Activated T-cell treated with anti-CD3 and anti-CD28 coated beads, Interleukin-2, amount 50 U/mL, for 48 hours (primary cell): Measurements from ENCODE around the gene ZDHHC16.
A peak's percentile ranks its signal among the peaks of the same experiment; 100 is the strongest.

ENCODE experiments used
- DNase-seq, 2 experiments: peaks; one replicate each; pipeline ENCODE4 v3.0.0-alpha.2; 2020

Gene ZDHHC16

DNA sequence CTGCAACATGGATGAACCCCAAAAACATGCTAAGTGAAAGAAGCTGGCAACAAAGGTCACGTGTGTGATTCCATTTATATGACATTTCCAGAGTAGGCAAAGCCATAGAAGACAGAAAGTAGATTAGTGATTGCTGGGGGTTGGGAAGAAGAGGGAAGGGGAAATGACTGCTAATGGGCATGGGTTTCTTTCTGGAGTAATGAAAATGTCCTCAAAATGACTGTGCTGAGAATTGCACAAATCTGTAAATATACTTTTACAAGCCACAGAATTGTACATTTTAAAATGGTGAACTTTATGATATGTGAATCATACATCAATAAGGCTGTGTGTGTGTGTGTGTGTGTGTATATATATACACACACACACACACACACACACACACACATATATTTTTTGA, 36.4 kb downstream of the ZDHHC16 start:
- no peak for DNase-seq

DNA sequence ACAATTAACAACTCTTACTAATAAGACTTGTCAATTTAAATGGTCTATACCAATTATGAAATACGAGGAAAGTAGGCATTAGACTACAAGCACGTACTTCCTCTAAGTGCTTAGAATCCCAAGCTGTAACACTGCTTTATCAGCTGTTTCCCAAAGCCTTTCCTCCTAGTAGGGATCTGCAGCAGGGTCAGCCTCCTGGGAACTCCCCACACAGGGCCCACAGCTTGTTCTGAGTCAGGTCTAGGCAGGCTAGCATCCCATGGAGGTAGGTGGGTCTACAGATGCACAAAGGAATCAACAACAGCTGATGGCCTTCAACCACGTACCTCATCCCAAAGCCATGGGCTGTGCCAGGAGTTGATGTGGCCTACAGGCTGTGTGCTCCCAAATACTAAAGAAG, 37.5 kb downstream of the ZDHHC16 start:
- no peak for DNase-seq

DNA sequence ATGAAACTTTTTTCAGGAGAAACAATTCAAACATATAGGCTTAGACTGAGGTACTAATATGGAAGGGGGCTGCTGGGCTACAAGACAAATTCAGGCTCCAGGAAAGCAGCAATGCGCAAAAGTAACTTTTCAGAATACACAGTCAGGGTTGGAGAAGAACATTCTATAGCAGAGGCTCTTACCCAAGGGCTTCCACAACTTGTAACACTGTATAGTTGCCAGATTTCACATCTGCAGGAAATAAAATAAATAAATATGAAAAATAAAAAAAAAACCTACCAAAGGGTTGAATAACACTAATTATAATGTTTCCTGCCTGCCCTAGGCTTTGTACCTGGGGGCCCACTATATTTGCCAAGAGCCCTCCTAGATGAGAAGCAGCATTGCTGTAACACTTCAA, 37.9 kb downstream of the ZDHHC16 start:
- no peak for DNase-seq

DNA sequence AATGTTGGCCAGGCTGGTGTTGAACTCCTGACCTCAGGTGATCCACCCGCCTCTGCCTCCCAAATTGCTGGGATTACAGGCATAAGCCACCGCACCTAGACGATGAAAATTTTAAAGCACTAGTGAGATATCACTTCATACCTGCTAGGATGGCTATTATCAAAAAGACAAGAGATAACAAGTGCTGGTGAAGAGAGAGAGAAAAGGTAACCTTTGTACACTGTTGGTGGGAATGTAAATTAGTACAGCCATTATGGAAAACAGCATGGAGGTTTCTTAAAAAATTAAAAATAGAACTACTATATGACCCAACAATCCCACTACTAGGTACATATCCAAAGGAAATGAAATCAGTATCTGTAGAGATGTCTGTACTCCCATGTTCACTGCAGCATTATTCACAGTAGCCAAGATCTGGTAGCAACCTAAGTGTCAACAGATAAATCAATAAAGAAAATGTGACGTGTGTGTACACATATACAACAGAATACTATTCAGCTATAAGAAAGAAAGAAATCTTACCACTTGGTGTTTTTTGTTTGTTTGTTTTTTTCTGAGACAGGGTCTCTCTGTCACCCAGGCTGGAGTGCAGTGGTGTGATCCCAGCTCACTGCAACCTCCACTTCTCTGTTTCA, 39.8 kb downstream of the ZDHHC16 start:
- no peak for DNase-seq

DNA sequence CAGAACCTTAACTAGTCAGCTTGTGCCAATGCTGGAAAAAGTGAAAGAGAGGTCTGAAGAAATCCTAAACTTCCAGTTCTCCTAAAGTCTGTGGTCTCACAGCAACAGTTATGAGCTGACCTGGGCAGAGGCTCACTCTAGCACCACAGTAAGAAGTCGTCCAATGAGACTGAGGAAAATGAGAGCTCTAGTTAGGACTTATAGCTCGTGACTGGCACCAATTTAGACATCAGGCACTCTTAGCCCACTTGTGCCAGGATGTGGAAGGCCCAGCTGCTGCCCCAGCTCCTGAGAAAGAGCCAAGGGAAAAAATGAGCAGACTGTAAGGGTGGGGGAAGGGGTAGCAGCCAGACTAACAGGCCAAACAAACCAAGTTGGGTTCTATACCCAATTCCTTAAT, 44.6 kb downstream of the ZDHHC16 start:
- no peak for DNase-seq

DNA sequence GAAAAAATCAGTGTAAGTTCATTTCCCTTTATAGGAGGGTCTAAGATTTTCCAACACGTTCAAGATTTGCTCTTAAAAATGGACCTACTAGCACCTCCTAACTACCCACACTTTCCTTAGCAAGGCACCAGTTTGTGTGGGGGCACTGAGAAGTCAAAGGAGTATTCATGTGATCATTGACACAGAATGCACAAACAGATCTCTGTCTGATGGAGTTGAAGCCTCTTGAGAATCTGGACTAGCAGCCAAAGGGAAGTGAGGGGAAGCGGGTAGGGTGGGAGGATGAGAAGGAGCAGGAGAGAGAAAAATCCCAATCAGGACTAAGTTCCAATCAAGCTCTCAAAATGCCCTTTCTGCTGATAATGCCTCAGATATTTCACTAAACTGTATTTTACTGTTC, 48.2 kb downstream of the ZDHHC16 start:
- DNase-seq, result no peak

DNA sequence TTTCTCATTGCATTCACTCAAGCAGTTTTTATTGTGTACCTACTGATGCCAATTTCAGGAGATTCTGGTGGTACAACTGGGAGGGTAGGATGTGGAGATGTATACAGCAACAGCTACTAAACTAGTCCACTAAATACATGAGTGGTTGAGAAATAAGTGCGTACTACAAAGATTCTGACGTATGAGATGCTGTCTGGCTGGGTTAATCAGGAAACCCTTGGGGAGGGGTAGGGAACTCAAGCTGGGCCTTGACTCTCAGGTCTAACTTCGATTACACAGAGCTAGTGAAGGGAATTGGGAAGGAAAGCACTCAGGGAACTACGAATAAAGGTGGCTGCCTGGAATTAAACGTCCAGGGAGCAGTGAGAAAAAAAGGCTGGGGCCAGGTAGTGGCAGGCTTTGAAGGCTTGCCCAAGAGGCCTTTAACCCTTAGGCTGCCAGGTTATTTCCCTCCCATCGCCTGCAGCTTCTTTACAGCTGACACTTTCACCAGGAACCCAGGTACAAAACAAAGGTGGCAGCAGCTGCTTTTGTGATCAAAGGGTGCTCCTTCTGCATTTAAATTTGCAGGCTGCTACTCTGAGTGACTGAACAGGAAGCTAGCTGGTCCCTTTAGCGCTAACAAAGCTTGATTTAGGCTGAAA, 49.0 kb downstream of the ZDHHC16 start:
- no peak for DNase-seq

DNA sequence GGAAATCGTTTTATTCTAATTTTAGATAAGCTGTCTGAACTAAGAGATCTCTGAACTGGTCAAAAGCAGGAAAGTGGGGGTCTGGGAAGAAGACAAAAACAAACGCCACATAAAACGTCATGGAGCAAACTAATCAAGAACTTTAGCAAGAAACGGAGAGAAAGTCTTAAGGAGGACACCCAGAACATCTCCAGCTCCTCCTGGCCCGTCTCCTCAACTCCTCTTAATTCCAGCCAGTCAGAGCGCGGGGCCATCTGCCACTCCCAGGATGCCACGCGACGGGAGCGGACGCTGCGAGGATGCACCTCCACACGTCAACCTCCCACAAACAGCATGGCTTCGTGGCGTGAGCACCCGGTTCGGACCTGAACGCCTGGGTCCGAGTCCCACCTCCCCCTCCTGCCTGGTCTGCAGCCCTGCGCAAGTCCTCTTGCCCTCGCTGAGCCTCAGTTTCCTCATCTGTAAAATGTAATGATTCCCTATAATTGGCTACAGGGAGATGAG, 51.6 kb downstream of the ZDHHC16 start:
- DNase-seq, result peak; percentile 87 to 88

DNA sequence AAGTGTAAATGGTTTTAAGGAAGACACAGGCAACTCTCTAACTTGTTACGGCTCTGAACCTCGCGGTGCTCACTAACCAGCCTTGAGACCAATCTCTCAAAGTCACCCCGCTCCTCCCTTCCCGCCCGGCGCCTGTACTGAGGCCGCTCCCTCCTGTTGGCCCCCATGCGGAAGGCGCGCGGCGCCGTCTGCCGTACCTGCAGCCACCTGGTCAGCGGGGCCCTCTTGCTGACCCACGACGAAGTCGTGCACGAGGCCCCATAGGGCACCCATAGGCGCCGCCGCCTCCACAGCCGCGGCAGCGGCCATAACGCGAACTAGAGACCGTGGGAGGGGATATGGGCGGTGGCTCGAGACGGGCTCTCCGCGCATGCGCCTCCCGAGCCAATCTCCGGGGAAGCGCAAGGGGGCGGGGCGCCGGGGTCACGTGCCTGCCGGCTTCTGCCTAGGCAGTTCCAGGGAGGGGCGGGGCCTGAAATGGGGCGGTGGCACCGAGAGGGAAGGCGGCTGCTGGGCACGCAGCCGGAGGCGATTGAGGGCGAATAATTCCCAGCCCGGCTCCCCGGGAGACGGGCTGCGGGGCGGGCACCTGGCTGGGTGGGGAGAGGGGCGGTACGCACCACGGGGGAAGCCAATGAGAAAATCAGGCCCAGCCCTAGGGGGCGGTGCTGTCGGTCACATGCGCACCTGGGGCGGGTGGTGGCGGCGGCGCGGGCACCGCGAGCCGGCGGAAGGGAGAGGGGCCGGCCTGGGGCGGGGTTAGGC, 52.3 kb downstream of the ZDHHC16 start, which contains the start of gene MMS19:
Gene MMS19, minus strand, starts transcription at position 347 of the 765 bp plus-strand sequence. Its CDS starts 38 bp downstream, at position 309.
- peak; percentile 99 to 100 for DNase-seq

DNA sequence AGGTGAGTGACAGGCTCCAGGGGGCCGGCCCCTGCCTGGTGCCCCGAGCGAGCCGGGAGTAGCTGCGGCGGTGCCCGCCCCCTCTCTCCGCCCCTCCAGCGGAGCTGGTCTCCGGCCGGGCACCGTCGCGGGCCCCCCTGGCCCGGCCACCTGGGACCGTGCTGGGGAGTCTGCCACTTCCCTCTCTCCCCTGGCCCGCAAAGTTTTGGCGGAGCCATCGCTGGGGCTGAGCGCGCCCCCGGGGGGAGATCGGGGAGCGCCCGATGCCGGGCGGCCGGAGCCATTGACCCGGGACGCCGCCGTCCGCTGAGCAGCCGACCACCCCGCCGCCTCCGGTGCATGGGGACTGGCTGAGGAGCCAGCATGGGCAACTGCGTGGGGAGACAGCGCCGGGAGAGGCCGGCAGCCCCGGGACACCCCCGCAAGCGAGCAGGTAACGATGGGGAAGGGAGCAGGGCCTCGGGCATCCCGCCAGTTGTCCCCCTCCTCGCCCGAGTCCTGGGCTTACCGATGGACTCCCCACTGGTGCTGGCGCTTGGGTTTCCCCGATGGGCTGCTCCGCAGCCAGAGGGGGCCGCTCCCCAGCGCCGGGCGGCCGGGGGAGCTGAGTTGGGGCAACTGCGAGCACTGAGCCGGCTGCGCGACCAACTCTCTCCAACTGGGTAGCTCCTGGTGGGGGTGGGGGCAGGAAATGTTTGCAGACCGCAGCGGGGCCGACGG, 53.0 kb downstream of the ZDHHC16 start, which contains the start of gene UBTD1:
Gene UBTD1, plus strand, starts transcription at position 84 of the 720 bp plus-strand sequence. Its CDS starts 280 bp downstream, at position 364.
- peak; percentile 51 to 65 for DNase-seq

DNA sequence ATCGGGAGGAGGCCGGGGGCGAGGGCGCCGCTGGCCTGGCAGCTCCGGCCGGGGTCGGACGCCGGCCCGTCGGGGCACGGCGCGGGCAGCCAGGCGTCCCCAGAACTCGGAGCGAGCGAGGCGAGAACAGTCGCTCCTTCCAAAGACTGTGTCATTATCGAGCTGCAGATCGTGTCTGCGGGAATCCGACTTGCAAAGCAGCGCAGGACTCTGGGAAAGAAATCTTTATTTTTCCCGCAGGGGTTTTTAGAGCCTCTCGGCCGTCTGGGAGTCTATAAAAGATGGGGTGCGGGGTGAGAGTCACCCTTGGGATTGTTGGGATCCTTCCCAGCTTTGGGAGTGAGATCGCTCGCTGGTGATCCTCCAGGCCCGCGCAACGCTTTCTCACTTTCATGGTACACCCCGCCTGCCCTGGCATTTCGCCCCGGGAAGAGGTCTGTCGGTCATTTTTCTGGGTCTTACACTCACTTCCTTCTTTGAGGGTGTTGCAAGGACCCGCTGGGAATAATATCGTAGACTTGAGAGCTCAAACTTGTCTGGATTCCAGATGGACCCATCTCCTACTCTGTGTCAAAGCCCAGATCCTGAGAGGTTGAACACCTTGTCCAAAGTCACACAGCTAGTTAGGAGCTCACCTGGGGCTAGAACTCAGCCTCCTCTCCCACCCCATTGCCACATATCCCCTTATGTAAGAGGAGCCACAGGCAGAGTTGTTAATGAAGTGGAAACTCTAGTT, 53.8 kb downstream of the ZDHHC16 start:
- DNase-seq, result no peak

DNA sequence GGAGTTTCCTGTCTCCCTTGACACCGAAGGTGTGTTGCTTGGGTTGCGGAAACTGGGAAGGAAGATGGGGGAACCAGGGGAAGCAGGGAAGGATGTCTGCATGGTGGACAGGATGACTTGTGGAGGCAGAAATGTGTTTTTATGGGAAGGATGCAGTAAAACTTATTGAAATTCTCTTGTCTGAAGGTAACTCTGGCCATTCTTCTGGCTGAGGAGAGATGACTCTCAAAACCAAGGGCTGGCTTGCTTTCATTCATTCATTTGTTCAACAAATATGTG, 54.3 kb downstream of the ZDHHC16 start:
- no peak for DNase-seq

DNA sequence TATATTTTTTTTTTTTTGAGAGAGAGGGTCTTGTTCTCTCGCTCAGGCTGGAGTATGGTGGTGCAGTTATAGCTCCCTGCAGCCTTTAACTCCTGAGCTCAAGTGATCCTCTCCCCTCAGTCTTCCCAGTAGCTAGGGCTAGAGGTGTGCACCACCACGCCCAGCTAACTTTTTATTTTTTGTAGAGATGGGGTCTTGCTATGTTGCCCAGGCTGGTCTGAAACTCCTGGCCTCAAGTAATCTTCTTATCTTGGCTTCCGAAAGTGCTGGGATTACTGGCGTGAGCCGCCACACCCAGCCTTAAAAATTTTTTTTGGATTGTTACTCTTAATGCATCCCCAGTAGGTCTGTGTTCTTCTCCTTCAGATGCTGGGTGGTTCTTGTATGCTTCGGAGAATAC, 56.9 kb downstream of the ZDHHC16 start:
- DNase-seq, result no peak

DNA sequence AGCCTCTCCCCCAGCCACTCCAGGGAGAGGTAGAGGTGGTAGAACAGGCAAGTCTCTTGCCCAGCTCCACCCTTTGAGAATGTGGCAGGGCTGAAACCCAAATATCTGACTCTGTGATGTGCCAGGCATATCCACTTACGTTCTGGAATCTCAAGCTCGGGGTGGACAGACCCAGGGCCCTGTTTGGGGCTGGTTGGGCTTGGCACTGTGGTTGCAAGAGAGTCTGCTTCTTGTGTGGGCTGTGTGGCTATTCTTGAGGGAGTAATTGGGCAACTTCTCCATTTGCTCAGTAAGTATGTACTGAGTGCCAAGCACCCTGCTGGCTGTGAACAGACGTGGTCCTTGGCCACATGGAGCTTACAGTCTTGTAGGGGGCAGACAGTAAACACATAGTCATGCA, 57.4 kb downstream of the ZDHHC16 start:
- no peak for DNase-seq

DNA sequence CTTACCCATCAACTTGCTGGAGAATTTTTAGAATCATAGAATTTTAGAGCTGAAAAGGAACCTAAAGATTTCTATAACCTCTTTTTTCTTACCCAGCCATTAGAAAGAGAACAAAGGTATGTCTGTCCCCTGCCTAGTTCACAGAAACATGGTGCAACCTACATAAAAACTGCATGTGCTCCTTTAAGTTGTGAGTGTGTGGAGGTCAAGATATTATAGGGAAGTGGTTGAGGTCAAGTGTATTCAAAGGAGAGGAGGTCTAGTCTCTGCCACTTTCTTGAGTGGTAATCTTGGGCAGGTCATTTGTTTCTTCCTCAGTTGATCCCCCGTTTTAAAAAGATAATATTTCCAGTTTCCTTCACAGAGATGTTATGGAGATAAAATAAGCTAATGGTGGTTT, 59.2 kb downstream of the ZDHHC16 start:
- no peak for DNase-seq

DNA sequence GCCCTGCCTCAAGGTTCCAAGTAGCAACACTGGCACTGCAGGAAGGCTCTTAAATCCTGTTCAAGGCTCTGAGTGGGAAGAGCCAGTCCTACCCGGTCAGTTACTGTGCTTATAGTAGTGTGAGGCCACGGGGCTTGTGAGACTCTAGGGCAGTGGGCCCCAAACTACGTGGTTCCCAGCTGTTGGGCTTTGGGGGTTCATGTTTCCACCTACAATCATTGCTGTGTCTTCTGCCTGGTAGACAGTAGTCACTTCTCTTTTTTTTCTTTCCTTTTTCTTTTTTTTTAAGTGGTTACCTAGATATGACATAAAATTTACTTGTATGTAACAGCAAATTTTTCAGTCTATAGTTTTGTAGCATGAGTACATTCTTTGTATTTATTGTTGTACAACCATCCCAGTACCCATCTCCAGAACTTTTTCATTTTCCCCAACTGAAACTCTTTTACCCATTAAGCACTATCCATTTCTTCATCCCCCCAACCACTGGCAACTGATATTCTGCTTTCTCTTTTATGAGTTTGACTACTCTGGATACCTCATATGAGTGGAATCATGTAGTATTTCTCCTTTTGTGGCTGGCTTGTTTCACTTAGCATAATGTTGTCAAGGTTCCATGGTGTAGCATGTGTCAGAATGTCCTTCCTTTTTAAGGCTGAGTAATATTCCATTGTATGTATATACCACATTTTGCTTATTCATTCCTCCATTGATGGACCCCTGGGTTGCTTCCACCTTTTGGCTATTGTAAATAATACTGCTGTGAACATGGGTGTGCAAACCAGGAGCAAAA, 60.4 kb downstream of the ZDHHC16 start:
- DNase-seq, result no peak
